Stimulated activated CD4-positive, alpha-beta T cell treated with anti-CD3 and anti-CD28 coated beads, Interleukin-12 subunit alpha, Interleukin-12 subunit beta, amount 100 ng/mL, for 48 hours (primary cell): ENCODE data around the gene HPGD.
"Not testable (repeated sequence)": the region's sequence is repeated elsewhere in the genome, so short reads cannot be mapped to it uniquely, and the experiment has no call there.

Experiments
- DNase-seq, 3 donors: peaks; one replicate each; pipeline ENCODE4 v3.0.0-alpha.2; 2020; ENCODE audit warnings: low read depth in 2 of 3, low spot score in 1 of 3

The HPGD gene

GRCh38 chr4:174528226-174528625 is 5.9 kb upstream of the HPGD start:
- DNase-seq, result no peak

- DNase-seq, result no peak
Measured at GRCh38 chr4:174526731-174527130, 4.4 kb upstream of the HPGD start.

- DNase-seq, result no peak
Measured at GRCh38 chr4:174524242-174524641, 2.0 kb upstream of the HPGD start.

GRCh38 chr4:174523025-174523693 is 871 bp upstream of the HPGD start:
- DNase-seq, result no peak

- DNase-seq, result no peak
Measured at GRCh38 chr4:174521800-174522182, 497 bp downstream of the HPGD start.

GRCh38 chr4:174520660-174521059 is 1.6 kb downstream of the HPGD start:
- no peak for DNase-seq

- DNase-seq, result no peak
Measured at GRCh38 chr4:174517502-174518445, 4.5 kb downstream of the HPGD start.

GRCh38 chr4:174516794-174517193 is 5.5 kb downstream of the HPGD start:
- no peak for DNase-seq

- DNase-seq, result no peak
Measured at GRCh38 chr4:174516345-174516744, 5.9 kb downstream of the HPGD start.

GRCh38 chr4:174512745-174513144 is 9.5 kb downstream of the HPGD start:
- no peak for DNase-seq

- no peak for DNase-seq
Measured at GRCh38 chr4:174505892-174506291, 16.4 kb downstream of the HPGD start.

GRCh38 chr4:174505007-174505406 is 17.3 kb downstream of the HPGD start:
- no peak for DNase-seq

- no peak for DNase-seq
Measured at GRCh38 chr4:174503079-174503715, 19.1 kb downstream of the HPGD start.

- DNase-seq, result no peak
Measured at GRCh38 chr4:174496631-174497432, 25.5 kb downstream of the HPGD start.

- DNase-seq, result no peak
Measured at GRCh38 chr4:174495626-174496025, 26.7 kb downstream of the HPGD start.

GRCh38 chr4:174494726-174495125 is 27.6 kb downstream of the HPGD start:
- DNase-seq, result no peak

- no peak for DNase-seq
Measured at GRCh38 chr4:174494146-174494545, 28.1 kb downstream of the HPGD start.

GRCh38 chr4:174490451-174490961 is 31.8 kb downstream of the HPGD start:
- no peak for DNase-seq

GRCh38 chr4:174488368-174488767 is 33.9 kb downstream of the HPGD start:
- not testable (repeated sequence) for DNase-seq

- DNase-seq, result no peak
Measured at GRCh38 chr4:174485025-174485424, 37.3 kb downstream of the HPGD start.

- DNase-seq, result no peak
Measured at GRCh38 chr4:174483792-174484191, 38.5 kb downstream of the HPGD start.
